ENCODE results near the gene IGHMBP2.

IGHMBP2 gene

DNA sequence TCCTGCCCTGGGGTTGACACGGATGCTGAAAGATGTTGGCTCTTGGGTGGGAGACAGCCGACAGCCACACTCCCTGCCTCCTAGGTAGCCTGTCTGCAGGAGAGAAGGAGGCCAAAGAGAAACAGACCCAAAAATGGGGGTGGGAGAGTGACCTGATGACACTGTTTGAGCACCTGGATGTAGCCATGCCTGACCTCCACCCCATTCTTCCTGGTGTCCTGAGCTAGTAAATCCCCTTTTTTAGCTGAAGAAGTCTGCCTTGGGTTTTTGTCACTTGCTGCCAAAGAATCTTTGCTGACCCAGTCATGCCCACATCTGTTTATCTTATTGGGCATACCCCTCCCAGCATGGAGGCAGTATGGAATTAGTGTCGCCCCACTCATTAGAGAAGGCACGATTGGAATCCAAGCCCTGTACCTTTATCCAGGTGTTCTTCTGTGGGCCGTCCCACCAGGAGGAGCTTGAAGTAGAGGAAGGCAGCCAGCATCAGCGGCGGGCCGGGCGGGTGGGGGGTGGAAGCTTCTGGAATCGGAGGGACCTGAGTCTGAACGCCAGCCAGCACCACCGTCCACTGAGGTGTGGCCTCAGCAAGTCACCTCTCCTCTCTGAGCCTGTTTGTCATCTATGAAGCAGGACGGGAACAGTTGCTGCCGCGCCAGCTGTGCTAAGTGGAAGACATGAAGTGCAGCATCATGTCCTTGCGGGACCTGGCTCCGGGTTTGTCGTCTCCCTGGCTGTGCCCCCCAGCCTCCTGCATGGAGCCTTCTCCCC lies 37.8 kb downstream of the IGHMBP2 start:
- no peak for DNase-seq

DNA sequence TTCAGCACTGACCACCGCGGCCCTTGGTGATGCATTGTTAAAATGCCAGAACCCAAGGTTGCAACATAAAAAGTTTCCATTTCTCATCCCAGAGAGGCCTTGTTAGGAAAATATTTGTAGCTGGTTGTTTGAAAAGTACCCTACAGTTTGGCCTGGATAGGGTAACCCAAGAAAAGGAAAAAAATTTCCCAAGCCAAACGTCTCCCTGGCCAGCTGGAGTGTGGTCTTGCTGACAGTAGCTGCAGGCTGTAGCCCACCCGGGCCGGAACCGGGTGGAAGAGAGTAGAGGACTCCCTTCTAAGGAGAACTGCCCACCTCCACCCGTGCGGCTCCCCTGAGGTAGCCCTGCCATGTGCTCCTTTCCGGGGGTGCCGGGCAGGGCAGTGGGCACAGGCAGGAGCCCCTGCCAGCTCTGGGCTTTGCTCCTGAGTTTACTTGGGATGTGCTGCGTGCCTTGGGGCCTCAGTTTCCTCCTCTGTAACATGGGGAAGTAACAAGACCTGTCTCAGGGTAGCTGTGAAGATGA lies 38.5 kb downstream of the IGHMBP2 start:
- DNase-seq: no peak

DNA sequence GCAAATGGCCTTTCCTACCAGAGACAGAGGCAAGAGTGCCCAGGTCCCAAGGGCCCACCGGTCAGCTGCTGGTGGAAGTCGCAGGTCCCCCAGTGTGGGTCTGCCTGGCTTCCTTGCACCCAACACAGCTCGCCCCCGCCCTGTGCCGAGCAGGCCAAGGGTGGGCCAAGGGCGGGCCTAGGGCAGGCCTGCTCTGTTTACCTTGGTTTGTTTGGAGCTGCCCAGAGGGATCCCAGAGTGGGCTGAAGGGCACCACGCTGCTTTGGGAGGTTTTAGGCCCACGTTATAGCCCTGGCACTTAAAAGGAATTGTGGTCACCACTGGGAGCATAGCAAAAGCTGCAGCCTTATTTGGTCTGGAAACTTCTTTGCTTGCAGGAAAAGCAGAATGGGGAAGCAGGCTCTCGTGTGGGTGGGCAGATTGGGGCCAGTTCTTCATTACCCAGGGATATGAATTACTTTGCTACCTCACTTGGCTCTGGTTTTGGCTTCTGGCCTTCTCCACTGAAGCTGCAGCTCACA lies 39.1 kb downstream of the IGHMBP2 start:
- no peak for DNase-seq

DNA sequence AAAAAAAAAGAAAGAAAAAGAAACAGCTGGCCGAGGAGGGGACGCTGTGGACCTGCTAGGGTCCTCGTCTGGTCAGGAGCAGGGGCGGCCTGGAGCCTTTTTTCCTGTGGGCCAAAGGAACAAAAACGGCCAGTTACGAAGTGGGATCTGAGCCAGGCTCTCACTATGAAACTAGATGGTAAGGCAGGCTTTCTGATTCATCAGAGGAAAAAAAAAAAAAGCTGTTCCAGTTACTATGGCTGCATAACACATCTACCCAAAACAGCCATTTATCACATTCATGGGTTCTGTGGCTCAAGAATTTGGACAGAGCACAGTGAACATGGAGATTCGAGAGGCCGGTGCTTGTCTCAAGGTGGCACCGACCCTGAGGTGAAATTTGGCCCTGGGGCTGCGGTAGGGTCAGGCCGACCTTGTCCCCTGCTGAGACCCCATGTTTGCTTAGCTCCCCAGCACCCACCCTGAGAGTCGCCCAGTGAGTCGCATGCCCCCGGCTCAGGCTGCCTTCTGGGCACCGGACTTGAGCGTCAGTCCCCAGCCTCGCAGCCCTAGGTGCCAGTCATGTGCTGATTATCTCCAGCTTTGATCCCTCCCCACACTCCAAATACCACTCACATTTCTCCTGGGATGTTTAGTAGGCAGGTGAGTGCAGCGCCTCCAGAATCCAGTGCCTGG lies 42.9 kb downstream of the IGHMBP2 start:
- no peak for DNase-seq

DNA sequence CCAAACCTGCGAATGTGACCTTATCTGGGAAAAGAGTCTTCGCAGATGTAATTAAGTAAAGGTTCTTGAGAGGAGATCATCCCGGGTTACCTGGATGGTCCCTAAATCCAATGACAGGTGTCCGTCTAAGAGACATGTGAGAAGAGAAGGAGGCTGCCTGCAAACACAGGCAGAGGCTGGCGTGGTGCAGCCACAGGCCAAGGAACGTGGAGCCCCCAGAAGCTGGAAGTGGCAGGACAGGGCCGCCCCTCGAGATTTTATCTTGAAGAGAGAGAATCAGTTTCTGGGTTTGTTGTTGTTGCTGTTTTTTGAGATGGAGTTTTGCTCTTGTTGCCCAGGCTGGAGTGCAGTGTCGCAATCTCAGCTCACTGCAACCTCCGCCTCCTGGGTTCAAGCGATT lies 43.5 kb downstream of the IGHMBP2 start:
- DNase-seq: no peak

DNA sequence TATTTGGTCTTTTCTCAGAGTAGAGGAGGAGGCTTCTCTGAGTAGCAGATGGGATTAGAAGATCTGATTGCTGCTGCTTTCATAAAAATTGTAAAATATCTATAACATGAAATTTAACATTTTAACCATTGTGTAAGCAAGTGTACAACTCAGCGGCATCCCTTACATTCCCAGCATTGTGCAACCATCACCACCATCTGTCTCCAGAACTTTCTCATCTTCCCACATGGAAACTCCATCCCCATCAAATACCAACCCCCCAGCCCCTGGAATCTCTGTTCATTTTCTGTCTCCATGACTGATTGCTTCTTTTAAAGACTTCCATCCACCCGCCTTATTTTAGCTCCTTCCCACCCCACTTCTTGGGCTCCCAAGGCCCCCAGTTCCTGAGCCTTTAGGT lies 44.8 kb downstream of the IGHMBP2 start:
- no peak for DNase-seq

DNA sequence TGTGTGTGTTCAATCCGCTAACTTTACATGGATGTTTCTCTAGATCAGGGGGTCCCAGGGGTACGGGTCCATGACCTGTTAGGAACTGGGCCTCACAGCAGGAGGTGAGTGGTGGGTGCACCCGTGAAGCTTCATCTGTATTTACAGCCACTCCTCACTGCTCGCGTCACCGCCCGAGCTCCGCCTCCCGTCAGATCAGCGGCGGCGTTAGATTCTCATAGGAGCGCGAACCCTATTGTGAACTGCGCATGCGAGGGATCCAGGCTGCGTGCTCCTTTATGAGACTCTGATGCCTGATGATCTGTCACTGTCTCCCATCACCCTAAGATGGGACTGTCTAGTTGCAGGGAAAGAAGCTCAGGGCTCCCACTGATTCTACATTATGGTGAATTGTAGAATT lies 45.2 kb downstream of the IGHMBP2 start:
- no peak for DNase-seq

DNA sequence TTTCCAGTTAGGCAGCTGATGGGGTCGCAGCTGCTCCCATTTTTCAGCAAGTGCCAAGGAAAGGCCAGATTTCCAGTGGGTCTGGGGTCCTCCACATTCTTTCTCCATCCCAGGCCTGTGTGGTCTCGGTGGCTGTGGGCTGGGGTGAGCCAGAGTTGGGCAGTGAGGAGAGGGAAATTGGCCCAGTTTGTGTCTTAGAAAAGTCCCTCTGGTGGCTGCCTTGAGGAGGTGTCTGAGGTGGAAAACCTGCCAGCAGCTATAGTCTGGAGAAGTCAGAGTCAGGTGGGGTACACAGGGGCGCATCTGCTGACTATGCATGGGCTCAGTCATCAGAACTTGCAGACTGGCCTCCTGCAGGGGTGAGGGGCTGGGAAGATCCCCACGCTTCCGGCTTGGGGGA lies 46.6 kb downstream of the IGHMBP2 start:
- no peak for DNase-seq

DNA sequence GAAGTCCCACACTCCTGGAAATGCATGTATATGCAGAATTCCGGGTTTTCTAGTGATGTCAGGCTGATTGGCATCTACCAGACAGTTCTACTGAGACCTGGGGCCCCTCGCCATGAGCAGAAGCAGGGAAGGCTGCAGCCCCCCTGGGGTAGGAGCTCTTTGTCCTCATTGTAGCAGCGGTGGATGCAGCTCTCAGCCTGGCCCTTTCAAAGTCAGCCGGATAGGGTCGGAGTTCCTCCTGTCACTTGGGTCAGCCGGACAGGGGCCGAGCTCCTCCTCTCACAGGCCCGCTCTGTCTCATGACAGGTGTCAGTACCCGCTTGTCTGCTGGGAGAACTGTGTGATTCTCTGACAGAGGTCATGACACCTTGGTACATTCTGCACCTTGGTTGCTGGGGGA lies 47.1 kb downstream of the IGHMBP2 start:
- no peak for DNase-seq

DNA sequence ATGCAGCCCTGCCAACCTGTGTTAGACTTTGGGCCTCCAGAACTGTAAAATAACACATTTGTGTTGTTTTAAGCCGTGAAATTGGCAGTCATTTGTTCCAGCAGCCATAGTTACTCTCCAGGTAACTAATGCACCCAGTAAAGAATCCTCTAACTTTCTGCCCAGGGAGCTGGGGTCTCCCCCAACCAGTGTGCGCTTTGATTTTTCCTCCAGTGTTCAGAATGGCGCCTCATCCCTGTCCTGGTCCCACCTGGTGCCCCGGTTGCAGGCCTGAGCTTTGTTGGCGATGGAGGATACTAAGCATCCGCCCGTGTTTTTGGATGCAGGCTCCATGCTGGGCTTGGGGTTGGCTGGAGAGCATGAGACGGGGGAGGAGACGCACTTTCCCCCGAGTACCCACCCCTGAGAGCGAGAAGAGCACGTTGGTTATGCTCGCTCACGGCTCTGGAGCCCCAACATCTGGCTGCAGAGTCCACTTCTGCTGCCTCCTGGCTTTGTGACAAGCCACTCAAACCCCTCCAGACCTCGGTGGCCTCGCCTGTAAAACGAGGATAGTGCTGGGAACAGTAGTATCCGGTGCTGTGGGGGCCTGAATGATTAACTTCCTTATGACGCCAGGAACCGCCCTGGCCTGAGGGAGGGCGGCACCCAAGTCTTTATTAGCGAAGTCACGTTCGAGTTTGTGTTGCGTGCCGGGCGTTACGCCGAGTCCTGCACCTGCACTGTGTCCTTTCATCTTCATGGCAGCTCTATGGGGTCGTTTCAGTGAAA lies 51.3 kb downstream of the IGHMBP2 start:
- DNase-seq: no peak

DNA sequence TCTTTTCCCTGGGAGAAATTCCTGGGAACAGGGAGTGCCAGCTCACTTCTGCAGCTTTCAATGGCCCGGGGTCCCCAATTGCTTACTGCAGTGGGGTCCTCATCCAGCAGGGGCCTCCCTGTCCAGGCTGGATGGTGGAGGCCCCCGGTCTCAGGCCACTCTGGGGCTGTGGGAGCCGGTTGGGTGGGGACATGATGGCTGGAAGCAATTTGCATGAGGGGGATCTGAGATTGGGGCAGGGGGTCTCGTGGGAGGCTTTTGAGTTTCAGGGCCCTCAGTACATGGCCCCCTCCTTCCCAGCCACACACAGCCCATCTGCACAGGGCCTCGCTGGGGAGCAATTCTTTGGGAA lies 51.9 kb downstream of the IGHMBP2 start:
- no peak for DNase-seq

DNA sequence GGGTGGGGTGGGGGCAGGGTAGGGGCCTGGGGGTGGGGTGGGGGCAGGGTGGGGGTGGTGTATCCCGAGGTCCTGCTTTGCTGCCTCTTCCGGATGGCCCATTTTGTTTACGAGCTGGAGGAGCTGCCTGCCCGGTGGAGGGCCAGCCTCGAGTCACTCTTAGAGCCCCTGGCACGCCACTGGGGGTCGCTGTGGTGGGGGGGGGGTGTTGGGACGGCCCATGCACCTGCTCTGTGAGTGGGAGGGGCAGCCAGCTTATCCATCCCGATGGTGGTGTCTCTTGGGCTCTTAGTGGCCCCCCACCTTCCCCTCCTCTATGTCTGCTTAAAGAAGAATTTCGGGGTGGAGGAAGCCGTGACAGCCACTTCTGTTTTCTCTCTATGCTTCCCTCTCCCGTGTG lies 52.5 kb downstream of the IGHMBP2 start:
- no peak for DNase-seq

DNA sequence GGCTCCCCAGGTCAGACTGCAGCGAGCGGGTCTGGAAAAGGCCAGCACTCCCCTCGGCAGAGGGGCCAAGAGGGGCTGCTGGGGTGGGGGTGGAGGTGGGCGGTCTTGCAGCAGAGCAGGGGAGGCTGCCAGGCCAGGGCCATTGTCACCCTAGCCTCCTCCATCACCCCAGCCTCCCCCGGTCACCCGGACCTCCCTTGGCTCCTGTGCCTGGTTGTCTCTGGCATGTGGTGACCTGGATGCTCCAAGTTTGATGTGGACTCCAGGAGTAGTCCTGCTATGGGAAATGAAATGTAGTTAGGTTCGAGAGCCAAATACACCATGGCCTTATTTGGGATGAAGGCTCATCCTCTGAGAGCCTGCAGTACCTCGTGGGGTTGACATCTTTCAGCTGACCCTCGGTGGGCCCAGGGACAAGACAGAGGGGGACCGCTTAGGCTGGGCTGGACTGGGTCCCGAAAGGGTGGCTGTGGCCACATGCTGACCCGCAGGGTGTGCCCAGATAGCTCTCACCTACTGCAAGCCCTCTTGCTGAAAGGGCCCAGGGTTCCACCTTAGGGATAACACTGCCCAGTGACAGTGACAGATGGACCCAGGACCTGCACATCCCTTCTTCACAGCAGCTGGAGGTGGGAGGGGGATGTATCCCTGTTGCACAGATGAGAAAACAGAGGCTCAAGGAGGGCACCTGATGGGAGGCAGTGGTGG lies 53.0 kb downstream of the IGHMBP2 start:
- no peak for DNase-seq

DNA sequence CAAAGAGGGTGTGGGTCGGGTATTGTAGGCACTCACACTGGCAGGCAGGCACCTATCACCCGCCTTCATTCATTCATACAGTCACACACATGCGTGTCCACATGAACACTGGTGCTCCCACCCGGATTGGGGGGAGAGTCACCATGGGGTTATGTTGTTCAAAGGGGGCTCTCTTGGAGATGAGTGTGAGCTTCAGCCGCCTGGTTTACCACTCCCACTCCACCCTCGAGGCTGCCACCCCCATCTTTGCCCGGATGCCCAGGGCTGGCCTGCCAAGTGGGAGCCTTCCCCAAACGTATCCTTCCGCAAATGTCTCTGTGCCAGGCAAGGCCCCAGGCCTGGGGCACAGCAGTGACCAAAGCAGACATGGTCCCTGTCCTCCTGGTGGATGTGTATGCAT lies 54.5 kb downstream of the IGHMBP2 start:
- DNase-seq: no peak

DNA sequence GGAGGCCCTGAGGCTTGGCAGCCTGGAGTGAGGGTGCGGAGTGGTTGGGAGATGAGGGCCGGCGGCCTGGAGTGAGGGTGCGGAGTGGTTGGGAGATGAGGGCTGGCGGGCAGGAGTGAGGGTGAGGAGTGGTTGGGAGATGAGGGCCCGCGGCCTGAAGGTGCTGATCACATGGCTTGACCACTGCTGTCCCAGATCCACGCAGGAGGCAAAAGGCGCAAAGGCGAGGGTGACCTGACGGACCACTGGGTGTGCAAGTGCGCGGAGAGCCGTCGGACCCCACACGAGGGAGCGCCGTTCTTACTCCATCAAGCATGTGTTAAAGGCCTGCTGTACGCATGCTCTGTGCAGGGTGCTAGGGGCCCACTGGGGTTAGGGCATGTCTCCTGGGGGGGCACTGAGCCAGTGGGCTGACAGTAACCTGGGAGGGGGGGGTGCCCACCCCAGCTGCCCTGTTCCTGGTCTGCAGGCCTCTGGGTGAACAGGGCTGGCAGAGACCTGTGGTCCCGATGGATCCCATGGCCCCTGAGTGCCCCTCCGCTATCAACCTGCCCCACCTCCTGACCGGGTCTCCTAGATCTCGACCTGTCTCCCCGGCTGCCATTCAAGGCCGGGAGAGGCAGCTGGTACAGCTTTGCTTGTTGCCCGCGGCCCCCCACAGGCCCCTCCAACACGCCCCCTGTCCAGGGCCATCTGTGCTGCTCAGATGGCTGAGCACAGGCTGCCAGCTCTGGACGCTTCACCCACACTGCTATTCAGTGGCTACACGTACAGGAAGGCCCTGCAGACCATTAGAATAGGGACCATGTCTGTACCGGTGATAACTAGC lies 56.0 kb downstream of the IGHMBP2 start:
- DNase-seq: no peak

DNA sequence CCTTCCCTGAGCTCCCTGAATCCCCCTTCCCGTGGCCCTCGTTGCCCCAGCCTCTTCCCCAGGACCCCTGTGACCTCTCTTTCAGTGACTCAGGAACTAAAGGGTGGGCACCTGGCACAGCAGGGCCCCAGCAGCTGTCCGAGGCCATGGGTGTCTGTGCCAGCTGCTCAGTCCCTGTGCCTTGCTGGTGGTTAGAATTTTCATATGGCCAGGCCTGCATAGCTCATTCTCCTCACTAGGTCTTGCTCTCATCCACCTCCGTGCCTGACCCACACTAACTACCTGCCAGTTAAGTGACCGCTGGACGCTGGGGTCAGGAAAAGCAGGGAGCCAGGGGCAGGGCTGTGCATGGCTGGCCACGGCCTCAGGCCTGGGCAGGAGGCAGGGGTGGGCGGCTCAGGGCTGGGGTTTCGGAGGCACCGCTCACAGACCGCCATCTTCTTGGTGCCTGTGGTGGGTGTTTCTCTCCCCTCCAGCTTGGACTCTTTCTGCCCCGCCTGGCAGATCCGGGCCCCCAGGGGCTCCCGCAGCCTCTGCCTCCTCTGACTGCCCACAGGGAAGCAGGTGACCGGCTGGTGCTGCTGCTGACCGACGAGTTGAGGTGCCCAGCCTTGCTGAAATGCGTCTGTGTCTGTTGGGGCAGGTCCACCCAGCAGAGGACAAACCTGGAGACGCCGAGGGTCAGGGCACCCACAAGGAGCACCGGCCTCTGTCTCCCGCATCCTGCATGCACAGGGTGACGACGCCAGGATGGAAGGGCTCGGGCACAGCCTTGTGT lies 56.8 kb downstream of the IGHMBP2 start:
- no peak for DNase-seq

DNA sequence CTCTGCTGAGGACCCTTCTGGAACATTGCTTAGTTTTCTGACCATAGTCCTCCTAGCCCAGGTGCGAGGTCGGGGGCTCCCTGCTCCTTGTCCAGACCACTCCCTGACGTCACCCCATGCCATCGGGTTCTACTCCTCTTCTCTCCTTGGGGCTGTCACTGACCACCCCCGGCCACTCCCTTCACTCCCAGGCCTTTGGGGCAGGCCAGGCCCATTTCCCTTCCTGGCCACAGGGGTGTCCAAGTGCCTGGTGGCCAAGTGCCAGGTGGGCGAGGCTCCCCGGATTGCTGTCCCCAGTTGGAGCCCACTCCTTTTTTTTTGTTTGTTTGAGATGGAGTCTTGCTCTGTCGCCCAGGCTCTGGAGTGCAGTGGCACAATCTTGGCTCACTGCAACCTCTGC lies 57.6 kb downstream of the IGHMBP2 start:
- no peak for DNase-seq

DNA sequence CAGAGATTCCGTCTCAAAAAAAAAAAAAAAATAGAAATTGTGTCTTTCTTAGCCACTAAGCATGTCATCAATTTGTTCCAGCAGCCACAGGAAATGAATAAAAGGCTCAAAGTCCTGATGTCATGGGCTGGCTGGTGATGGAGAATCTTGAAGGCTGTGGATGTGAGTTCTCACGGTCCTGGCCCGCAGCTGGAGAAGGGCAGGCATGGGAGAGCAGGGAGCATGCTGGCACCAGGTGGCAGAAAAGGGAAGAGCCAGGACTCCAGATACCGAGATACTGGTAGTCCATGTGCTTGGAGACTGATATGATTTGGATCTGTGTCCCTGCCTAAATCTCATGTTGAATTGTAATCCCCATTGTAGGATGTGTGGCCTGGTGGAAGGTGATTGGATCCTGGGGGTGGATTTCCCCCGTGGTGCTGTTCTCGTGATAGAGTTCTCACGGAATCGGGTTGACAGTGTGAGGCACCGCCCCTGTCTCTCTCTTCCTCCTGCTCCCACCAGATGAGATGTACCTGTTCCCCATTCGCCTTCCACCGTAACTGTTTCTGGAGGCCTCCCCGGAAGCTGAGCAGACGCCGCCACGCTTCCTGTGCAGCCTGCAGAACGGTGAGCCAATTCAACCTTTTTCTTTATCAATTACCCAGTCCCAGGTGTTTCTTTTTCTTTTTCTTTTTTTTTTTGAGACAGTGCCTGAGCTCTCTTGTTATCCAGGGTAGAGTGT lies 59.0 kb downstream of the IGHMBP2 start:
- no peak for DNase-seq

DNA sequence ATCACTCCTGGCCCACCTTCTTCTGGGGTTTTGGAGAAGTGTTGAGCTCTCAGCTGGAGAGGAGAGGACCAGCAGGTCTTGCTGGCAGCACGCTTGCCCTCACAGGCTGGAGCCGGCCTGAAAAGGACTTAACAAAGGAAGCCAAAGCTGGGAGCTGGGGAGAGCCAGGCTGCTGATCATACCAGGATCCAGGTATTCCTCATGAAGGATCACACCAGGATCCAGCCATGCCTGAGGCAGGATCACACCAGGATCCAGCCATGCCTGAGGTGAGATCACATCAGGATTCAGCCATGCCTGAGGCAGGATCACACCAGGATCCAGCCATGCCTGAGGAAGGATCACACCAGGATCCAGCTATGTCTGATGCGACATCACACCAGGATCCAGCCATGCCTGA lies 60.1 kb downstream of the IGHMBP2 start:
- no peak for DNase-seq

Data from activated naive CD4-positive, alpha-beta T cell (primary cell).